GM19193 (cell line): Measurements from ENCODE around the gene TFAP2A.

ENCODE experiments used
- POLR2A ChIP-seq: IDR thresholded peaks from 4 replicates; pipeline ENCODE4 v1.6.1; 2011; ENCODE audit not compliant: insufficient read depth, insufficient read length; ENCODE audit errors: extremely low read depth

The TFAP2A gene

GRCh38 chr6:10419749-10420545 lies 5.1 kb upstream of the TFAP2A start:
- no peak for TF ChIP-seq POLR2A

- TF ChIP-seq POLR2A, result no peak
Measured at GRCh38 chr6:10418862-10419748, 4.2 kb upstream of the TFAP2A start.

GRCh38 chr6:10418361-10418861 lies 3.5 kb upstream of the TFAP2A start:
- TF ChIP-seq POLR2A, result no peak

- TF ChIP-seq POLR2A, result no peak
Measured at GRCh38 chr6:10417681-10418104, 2.8 kb upstream of the TFAP2A start.

DNA sequence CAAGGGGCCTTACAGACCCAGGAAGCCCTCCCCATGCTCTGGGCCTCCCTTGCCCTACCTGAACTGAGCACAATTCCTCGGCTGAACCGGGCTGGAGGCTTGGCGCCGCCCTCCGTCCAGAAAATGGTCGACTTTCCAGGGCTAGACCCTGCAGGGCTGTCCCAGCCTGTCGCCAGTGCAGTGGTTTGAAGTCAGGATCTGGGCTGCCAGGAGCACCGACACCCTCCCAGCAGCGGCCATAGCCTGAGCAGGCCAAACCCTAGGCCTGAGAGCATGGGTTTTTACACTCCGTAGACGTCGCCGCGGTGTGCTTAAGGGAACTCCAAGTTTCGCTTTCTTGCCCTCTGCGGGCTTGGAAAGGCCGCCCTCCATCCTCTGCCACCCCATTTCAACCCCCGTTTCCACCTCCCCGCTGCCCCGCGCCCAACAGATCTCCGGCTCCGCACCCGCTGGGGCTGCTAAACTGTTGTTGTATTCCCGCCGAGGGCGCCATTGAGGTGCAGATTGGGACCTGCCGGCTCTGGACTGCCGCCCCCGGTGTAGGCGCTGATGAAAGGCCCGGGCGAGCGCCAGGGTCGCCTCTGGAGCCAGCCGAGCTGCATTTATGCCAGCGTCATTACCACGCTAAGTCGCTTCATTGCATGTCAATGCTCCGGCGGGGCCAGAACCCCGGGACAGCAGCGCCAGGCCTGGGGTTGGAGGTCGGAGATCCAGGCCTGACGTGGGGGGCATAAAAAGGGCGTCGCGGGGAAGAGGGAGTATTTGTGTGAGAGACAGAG lies 2.2 kb upstream of the TFAP2A start:
- no peak for TF ChIP-seq POLR2A

GRCh38 chr6:10416516-10416862 lies 1.6 kb upstream of the TFAP2A start:
- no peak for TF ChIP-seq POLR2A

DNA sequence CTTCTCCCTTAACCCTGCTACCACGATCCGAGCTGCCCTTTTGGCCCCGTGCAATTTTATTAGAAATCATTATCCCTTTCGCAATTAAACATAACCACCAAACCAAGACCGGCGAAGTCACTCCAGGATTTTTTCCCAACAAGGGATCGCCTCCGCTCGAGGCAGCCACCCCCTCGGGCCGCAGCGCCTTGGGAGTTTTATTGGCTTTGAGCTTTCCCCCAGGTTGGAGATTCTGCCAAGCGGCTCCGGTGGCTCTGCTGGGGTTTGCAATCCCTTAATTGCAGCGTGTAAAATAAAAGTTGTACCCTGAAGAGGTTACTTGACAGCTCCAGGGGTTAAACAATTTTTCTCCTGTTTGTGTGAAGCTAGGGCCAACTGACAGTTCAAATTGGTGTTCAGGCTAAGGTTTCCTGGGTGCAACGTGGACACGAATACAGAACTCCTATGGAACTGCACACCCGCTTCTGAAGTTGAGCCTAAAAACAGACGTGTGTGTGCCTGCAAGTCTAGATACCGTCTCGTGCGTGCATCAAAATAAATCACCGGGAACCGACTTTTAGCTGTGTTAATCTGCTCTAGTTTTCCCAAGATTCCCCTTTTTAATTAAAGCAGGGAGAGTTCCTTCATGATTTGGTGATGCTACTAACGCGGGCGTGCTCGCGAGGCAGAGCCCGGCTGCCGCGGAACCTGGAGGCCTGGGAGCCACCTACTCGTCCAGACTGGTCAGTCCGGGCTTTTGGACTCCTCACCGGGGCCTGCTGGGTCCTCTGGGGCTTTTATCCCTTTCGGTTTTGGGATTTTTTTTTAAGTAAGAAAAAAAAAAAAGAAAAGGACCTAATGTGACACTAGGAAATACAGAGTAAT lies 975 bp upstream of the TFAP2A start:
- no peak for TF ChIP-seq POLR2A

DNA sequence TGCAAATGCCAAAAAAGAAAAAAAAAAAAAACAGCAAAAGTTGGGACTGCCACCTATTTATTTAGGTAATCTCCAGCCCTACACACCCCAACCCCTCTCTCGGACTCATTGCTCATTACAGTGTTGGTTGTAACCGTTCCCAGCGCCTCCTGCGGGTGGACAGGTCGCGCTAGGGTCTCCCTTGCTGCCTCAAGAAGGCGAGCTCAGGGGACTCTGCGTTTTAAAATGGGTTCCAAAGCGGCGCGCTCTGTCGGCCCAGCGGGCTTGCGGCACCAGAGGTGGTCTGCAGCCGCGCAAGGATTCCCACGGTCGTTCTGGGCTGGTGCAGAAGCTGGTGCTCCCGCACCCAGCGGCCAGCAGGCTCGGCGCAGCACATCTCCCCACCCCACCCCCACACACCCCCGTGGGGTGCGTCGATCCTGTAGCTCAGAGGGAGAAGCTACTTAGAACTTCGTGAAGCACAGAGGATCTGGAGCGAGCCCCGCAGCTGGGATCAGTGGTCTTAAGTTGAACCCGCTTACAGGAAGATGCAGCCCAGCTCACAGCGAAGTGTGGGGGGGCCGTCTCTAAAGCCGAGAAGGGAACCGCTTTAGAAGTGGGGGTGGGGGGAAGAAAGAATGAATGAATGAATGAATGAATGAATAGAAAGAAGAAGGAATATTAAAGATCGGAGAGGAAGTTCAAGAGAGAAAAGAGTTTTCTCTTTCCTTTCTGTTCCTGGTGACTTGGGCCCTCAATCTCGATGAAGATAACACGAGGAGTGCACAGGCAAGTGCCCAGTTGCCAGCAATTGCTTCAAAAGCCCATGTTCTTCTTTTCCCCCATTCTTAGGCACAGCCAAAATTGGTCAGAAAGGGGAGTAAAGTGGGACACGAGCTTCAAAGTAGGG lies 780 bp downstream of the TFAP2A start:
- TF ChIP-seq POLR2A, result no peak

- no peak for TF ChIP-seq POLR2A
Measured at GRCh38 chr6:10413262-10413849, 1.5 kb downstream of the TFAP2A start.

DNA sequence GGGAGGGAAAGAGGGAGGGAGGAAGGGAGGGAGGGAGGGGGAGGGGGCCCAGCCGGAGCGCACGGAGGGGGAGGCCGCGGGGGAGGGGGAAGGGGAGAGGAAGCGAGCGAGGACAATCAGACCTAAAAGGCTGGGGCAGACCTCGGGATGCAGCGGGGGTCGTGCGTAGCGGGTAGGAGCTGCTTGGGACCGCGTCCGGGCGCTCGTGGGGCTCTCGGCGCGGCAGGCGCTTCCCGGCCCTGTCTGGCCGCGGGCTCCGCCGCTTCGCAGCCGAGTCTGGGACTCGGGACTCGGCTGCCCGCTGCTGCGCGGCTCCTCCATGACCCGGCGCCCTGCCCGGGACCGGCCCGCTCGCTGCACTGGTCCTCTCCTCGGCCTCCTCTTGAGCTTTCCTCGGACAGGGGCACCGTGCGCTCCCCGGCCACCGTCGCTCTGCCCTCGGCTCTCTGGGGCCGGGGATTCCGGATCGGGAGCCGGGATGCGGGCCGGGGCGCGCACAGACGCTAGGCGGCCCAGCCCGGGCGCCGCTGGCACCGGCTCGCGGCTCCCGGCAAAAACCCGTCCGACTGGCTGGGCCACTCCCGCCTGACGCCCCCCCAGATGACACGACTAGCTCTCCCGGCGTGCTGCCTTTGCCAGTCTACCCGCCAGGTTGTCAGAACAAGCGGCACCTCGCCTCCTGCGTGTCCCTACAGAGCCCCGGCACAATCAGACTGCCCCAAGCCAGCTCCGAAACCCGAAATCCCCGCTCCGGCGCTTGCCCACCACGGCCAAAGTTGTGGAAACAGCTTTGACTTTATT lies 2.2 kb downstream of the TFAP2A start:
- TF ChIP-seq POLR2A, result no peak

DNA sequence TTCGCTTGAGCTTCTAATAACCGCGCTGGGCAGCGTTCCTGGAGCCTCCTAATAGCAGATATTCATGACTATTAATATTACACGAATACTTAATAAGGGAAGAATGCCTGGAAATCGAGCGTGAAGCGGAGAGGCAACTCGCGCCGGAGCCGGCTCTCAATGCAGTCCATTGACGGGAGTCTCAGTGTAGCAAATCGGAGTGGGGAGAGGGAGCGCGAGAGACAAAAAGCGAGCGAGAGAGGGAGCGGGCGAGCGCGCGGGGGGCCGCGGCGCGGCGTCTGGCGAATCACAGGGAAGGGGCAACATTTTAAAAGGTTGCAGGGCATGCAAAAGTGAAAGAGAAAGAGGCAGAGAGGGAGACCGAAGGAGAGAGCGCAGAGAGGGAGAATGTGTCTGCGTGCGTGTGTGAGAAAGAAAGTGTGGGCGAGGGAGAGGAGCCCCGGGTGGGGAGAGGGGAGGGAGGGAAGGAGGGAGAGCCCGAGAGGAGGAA lies 2.9 kb downstream of the TFAP2A start:
- no peak for TF ChIP-seq POLR2A
